ENCODE data around the gene PTGS2. TPM values are rescaled to one million over a fixed set of nuclear protein-coding genes. Genes with fewer than 3 reads are reported as not detected.
"Not testable (repeated sequence)": the region's sequence is repeated elsewhere in the genome, so short reads cannot be mapped to it uniquely, and the experiment has no call there.

PTGS2 gene
- total and polyA plus RNA-seq, 8 donors, result 0.65 to 46.9 (median 4.6) TPM; not detected in 1

- no peak for DNase-seq
- Histone ChIP-seq H3K4me1 (no peaks in the 10 kb centered on the region), H3K9me3 (peaks cover 0 to 5% (median 0%) of the 10 kb centered on the region in 4 donors), H3K27ac (no peak overlapping the region), H3K27me3 (no peaks in the 10 kb centered on the region), H3K36me3 (peaks cover 4 to 29% (median 21%) of the 10 kb centered on the region in 4 donors), H3K4me3 (no peak overlapping the region)
- intact Hi-C loops (cut with DNase I; ENCODE audit: low total_unique reads), result no loop called here
- TF ChIP-seq EP300 (IDR thresholded peaks at IDR 0.05) (no peak), POLR2A (IDR thresholded peaks at IDR 0.05) (no peak), POLR2AphosphoS5 (IDR thresholded peaks at IDR 0.05) (no peak)
- TF ChIP-seq, protein P1, sequence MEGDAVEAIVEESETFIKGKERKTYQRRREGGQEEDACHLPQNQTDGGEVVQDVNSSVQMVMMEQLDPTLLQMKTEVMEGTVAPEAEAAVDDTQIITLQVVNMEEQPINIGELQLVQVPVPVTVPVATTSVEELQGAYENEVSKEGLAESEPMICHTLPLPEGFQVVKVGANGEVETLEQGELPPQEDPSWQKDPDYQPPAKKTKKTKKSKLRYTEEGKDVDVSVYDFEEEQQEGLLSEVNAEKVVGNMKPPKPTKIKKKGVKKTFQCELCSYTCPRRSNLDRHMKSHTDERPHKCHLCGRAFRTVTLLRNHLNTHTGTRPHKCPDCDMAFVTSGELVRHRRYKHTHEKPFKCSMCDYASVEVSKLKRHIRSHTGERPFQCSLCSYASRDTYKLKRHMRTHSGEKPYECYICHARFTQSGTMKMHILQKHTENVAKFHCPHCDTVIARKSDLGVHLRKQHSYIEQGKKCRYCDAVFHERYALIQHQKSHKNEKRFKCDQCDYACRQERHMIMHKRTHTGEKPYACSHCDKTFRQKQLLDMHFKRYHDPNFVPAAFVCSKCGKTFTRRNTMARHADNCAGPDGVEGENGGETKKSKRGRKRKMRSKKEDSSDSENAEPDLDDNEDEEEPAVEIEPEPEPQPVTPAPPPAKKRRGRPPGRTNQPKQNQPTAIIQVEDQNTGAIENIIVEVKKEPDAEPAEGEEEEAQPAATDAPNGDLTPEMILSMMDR (IDR thresholded peaks at IDR 0.05), result no peak
- 85 to 98% (median 89%) methylated on average over 2 of the region's 2 CpGs for WGBS, 5 donors
These were observed 8.9 kb downstream of the PTGS2 start for GRCh38 chr1:186671136-186671825.

DNA sequence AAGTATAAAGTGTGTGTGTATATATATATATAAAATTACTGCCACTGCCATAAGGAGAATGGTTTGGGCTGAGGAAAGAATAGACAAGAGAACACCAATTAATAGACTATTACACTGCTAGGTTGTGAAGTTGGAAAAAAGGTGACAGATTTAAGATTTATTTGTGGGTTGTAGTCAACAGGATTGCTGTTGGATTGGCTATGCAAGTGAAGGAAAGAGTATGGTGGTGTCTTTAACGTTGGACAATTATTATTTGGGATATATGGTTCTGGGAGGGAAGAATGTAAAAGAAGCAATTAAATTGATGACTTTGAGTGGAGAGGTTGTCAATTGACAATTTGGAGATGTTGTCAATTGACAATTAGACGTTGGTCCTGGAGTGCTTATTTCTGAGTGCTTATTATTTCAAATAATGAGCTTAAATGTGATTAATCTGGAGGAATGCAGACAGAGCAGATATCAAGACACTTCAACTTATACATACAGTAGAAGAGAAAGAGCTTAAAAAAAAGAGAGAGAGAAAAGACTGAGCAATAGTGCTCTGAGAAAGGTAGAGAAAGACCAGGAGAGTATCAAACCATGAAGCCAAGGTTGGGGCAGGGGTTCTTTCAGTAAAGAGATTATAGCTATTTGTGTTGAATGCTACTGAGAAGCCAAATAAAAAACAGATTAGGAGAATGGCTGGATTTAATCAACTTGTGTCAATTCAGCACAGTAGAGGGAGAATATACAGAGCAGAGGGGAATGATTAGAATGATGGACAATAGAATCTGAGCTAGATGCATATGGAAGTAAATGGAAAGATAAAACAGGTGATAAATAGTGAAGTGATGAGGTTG is 9.7 kb downstream of the PTGS2 start:
- H3K9me3 ChIP-seq, result peaks cover 0 to 5% (median 0%) of the 10 kb centered on the region in 4 donors
- no peaks in the 10 kb centered on the region for H3K4me1 ChIP-seq
- TF ChIP-seq POLR2AphosphoS5 (IDR thresholded peaks at IDR 0.05), result no peak
- TF ChIP-seq POLR2A (IDR thresholded peaks at IDR 0.05), result no peak
- no peak for TF ChIP-seq EP300 (IDR thresholded peaks at IDR 0.05)
- TF ChIP-seq, protein P1 (IDR thresholded peaks at IDR 0.05), result no peak
- no peak overlapping the region for H3K27ac ChIP-seq
- DNase-seq, result no peak
- no peak overlapping the region for H3K4me3 ChIP-seq
- H3K36me3 ChIP-seq, result peaks cover 4 to 21% (median 15%) of the 10 kb centered on the region in 4 donors
- H3K27me3 ChIP-seq, result no peaks in the 10 kb centered on the region
- WGBS, 5 donors, result 55 to 69% (median 59%) methylated on average over 2 of the region's 2 CpGs
- intact Hi-C loops (cut with DNase I; ENCODE audit: low total_unique reads), result no loop called here

DNA sequence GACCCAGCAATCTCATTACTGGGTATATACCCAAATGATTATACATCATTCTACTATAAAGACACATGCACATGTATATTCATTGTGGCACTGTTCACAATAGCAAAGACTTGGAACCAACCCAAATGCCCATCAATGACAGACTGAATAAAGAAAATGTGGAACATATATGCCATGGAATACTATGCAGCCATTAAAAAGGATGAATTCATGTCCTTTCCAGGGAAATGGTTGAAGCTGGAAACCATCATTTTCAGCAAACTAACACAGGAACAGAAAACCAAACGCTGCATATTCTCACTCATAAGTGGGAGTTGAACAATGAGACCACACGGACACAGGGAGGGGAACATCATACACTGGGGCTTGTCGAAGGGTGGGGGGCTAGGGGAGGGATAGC is 10.4 kb downstream of the PTGS2 start:
- intact Hi-C loops (cut with DNase I; ENCODE audit: low total_unique reads); H3K27ac ChIP-seq; DNase-seq; H3K4me1 ChIP-seq; H3K4me3 ChIP-seq; H3K9me3 ChIP-seq; H3K27me3 ChIP-seq: not testable (repeated sequence)
- H3K36me3 ChIP-seq, result peaks cover 2 to 14% (median 8%) of the 10 kb centered on the region in 4 donors
- 88 to 93% (median 89%) methylated on average over 3 of the region's 3 CpGs for WGBS, 5 donors

DNA sequence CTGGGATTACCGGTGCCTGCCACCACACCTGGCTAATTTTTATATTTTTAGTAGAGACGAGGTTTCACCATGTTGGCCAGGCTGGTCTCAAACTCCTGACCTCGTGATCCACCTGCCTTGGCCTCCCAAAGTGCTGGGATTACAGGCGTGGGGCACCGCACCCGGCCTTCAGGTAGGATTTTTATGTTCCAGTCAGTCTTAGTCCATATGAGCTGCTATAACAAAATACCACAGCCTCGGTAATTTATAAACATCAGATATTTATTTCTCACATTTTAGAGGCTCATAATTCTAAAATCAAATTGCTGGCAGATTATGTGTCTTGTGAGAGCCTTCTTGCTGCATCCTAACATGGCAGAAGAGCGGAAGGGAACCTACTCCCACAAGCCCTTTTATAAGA is 16.0 kb downstream of the PTGS2 start:
- H3K4me1 ChIP-seq; DNase-seq; intact Hi-C loops (cut with DNase I; ENCODE audit: low total_unique reads); H3K27me3 ChIP-seq; H3K27ac ChIP-seq; H3K36me3 ChIP-seq; H3K9me3 ChIP-seq; H3K4me3 ChIP-seq: not testable (repeated sequence)
- WGBS, 5 donors, result 75 to 95% (median 86%) methylated on average over 8 of the region's 8 CpGs

GRCh38 chr1:186662752-186663151 is 17.5 kb downstream of the PTGS2 start:
- TF ChIP-seq POLR2AphosphoS5 (IDR thresholded peaks at IDR 0.05) (no peak), POLR2A (IDR thresholded peaks at IDR 0.05) (no peak), EP300 (IDR thresholded peaks at IDR 0.05) (no peak)
- TF ChIP-seq, protein P1 (IDR thresholded peaks at IDR 0.05), result no peak
- no peak overlapping the region for H3K4me3 ChIP-seq
- no peaks in the 10 kb centered on the region for H3K36me3 ChIP-seq
- no peak overlapping the region for H3K27ac ChIP-seq
- no peaks in the 10 kb centered on the region for H3K4me1 ChIP-seq
- H3K9me3 ChIP-seq, result no peaks in the 10 kb centered on the region
- DNase-seq, result no peak
- intact Hi-C loops (cut with DNase I; ENCODE audit: low total_unique reads), result no loop called here
- H3K27me3 ChIP-seq, result no peaks in the 10 kb centered on the region
